NCI-H1048 (cell line): ENCODE results near the gene NFKB1.
A peak's percentile ranks its signal among the peaks of the same experiment; 100 is the strongest.
"Not testable (repeated sequence)": the region's sequence is repeated elsewhere in the genome, so short reads cannot be mapped to it uniquely, and the experiment has no call there.

Experiments used
- DNase-seq: peaks from one replicate; lab custom pipeline; 2025; lab: John Stamatoyannopoulos, UW

The NFKB1 gene

GRCh38 chr4:102599886-102600285 lies 98.7 kb downstream of the NFKB1 start:
- DNase-seq = no peak

GRCh38 chr4:102600689-102601088 lies 99.5 kb downstream of the NFKB1 start:
- no peak for DNase-seq

GRCh38 chr4:102601586-102602227 lies 100.5 kb downstream of the NFKB1 start:
- no peak for DNase-seq

- no peak for DNase-seq
Measured at GRCh38 chr4:102604222-102604940, 103.2 kb downstream of the NFKB1 start.

GRCh38 chr4:102606261-102606660 lies 105.1 kb downstream of the NFKB1 start:
- no peak for DNase-seq

GRCh38 chr4:102606846-102607450 lies 105.8 kb downstream of the NFKB1 start:
- DNase-seq = no peak

GRCh38 chr4:102608190-102608589 lies 107.0 kb downstream of the NFKB1 start:
- no peak for DNase-seq

GRCh38 chr4:102610007-102610406 lies 108.8 kb downstream of the NFKB1 start:
- DNase-seq = no peak

- no peak for DNase-seq
Measured at GRCh38 chr4:102610476-102610875, 109.3 kb downstream of the NFKB1 start.

- DNase-seq = no peak
Measured at GRCh38 chr4:102612210-102612609, 111.1 kb downstream of the NFKB1 start.

- no peak for DNase-seq
Measured at GRCh38 chr4:102612824-102613366, 111.7 kb downstream of the NFKB1 start.

- no peak for DNase-seq
Measured at GRCh38 chr4:102614801-102615200, 113.6 kb downstream of the NFKB1 start.

GRCh38 chr4:102616636-102617035 lies 115.5 kb downstream of the NFKB1 start:
- DNase-seq = no peak

GRCh38 chr4:102619021-102619420 lies 117.9 kb downstream of the NFKB1 start:
- not testable (repeated sequence) for DNase-seq

- DNase-seq = not testable (repeated sequence)
Measured at GRCh38 chr4:102619776-102620631, 118.8 kb downstream of the NFKB1 start.

GRCh38 chr4:102620697-102621497 lies 119.7 kb downstream of the NFKB1 start:
- DNase-seq = peak; percentile 27

- DNase-seq = no peak
Measured at GRCh38 chr4:102623622-102624021, 122.5 kb downstream of the NFKB1 start.

- no peak for DNase-seq
Measured at GRCh38 chr4:102624505-102624904, 123.3 kb downstream of the NFKB1 start.

GRCh38 chr4:102625232-102625930 lies 124.2 kb downstream of the NFKB1 start:
- no peak for DNase-seq

GRCh38 chr4:102627831-102628523 lies 126.8 kb downstream of the NFKB1 start:
- no peak for DNase-seq
